Keratinocyte (primary cell): ENCODE data around the gene RNF31.

Experiments
- EZH2 ChIP-seq: IDR thresholded peaks from one replicate; pipeline ENCODE4 v1.6.1; 2012; ENCODE audit warnings: inconsistent platforms, mild to moderate bottlenecking, low read length, moderate library complexity
- TF ChIP-seq, protein P1 (sequence below), 3 experiments: IDR thresholded peaks in 1 of 3; conservative IDR thresholded peaks in 1 of 3; optimal IDR thresholded peaks in 1 of 3; 2 replicates in 2 of 3; 3 replicates in 1 of 3; pipeline versions ENCODE3 to v1.5.1; 2011; ENCODE audit warnings: low read length in 3 of 3, mild to moderate bottlenecking in 3 of 3, moderate library complexity in 2 of 3, control low read depth in 1 of 3, inconsistent platforms in 1 of 3; ENCODE audit not compliant: insufficient read depth in 2 of 3; ENCODE audit errors: extremely low read depth in 1 of 3

DNA sequence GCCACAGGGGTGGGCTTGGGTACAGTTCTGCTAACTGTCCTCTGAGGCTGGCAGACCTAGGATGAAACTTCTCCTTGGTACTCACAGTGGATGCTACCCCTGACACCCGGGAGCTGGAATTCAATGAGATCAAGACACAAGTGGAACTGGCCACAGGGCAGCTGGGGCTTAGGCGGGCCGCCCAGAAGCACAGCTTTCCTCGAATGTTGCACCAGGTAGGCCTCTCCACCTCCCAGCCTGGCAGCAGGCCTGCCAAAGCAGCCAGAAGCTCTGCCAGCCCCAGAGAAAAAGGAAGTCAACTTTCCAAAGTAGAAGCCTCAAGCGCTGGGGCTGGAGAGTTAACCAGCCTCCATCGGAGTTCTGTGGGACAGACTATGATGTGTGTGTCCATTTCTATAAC is 30.1 kb upstream of the RNF31 start:
- TF ChIP-seq, protein P1, sequence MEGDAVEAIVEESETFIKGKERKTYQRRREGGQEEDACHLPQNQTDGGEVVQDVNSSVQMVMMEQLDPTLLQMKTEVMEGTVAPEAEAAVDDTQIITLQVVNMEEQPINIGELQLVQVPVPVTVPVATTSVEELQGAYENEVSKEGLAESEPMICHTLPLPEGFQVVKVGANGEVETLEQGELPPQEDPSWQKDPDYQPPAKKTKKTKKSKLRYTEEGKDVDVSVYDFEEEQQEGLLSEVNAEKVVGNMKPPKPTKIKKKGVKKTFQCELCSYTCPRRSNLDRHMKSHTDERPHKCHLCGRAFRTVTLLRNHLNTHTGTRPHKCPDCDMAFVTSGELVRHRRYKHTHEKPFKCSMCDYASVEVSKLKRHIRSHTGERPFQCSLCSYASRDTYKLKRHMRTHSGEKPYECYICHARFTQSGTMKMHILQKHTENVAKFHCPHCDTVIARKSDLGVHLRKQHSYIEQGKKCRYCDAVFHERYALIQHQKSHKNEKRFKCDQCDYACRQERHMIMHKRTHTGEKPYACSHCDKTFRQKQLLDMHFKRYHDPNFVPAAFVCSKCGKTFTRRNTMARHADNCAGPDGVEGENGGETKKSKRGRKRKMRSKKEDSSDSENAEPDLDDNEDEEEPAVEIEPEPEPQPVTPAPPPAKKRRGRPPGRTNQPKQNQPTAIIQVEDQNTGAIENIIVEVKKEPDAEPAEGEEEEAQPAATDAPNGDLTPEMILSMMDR (optimal IDR thresholded peaks at IDR 0.05 in 1 of 3, IDR thresholded peaks at IDR 0.05 in 1 of 3, conservative IDR thresholded peaks at IDR 0.05 in 1 of 3; ENCODE audit: extremely low read depth in 1 of 3, insufficient read depth in 2 of 3, low read length in 3 of 3), result no peak
- TF ChIP-seq EZH2, result no peak
